Gastrocnemius medialis (tissue), 4 donors: Measurements from ENCODE around the gene CCDC142.

Experiments used
- POLR2A ChIP-seq, 2 donors: fragments of 450-650 bp; IDR thresholded peaks; one replicate each; pipeline ENCODE4 v1.6.1; 2017; ENCODE audit warnings: antibody characterized with exemption in 2 of 2, mild to moderate bottlenecking in 2 of 2, moderate library complexity in 2 of 2
- TF ChIP-seq, protein P1 (sequence below), 5 experiments: fragments of 450-650 bp in 3 of 5; fragments of 200-600 bp in 2 of 5; sonication (generic) in 2 of 5; IDR thresholded peaks in 4 of 5; conservative IDR thresholded peaks in 1 of 5; 1 replicate in 4 of 5; 2 replicates in 1 of 5; pipeline ENCODE4 v1.5.1; 2016 to 2019; ENCODE audit warnings: antibody characterized with exemption in 5 of 5, mild to moderate bottlenecking in 3 of 5, moderate library complexity in 3 of 5

DNA sequence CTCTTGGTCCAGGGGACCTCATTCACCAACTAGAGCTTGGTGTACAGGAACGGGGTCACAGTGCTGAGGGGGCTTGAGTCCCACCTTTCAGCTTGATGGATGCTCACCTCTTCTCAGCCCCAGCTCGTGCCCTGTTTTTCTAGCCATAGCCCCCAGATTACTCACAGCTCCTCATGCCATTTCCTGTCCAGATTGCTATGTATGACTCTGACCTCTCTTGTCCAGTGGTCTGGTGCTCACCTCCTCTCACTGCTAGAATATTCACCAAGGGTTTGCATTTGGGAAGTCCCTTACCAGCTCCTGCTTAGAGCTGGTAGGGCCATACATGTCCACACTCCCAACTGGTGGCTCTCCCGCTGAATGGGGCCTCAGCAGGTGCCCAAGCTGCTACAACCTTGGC lies 10.7 kb upstream of the CCDC142 start:
- TF ChIP-seq, protein P1, sequence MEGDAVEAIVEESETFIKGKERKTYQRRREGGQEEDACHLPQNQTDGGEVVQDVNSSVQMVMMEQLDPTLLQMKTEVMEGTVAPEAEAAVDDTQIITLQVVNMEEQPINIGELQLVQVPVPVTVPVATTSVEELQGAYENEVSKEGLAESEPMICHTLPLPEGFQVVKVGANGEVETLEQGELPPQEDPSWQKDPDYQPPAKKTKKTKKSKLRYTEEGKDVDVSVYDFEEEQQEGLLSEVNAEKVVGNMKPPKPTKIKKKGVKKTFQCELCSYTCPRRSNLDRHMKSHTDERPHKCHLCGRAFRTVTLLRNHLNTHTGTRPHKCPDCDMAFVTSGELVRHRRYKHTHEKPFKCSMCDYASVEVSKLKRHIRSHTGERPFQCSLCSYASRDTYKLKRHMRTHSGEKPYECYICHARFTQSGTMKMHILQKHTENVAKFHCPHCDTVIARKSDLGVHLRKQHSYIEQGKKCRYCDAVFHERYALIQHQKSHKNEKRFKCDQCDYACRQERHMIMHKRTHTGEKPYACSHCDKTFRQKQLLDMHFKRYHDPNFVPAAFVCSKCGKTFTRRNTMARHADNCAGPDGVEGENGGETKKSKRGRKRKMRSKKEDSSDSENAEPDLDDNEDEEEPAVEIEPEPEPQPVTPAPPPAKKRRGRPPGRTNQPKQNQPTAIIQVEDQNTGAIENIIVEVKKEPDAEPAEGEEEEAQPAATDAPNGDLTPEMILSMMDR (IDR thresholded peaks at IDR 0.05 in 4 of 5, conservative IDR thresholded peaks at IDR 0.05 in 1 of 5) = no peak
- no peak for TF ChIP-seq POLR2A (IDR thresholded peaks at IDR 0.05)
